HEK293 (cell line): ENCODE measurements around the gene NXPH4.

Experiments used
- CTCF ChIA-PET: fragments of 350-600 bp; formaldehyde crosslinking; extraction: SDS; loops from one replicate; lab custom pipeline; 2021; ENCODE audit warnings: antibody characterized with exemption; lab: Yijun Ruan, JAX
- POLR2A ChIA-PET: fragments of 300-600 bp; formaldehyde crosslinking; extraction: SDS; loops from one replicate; lab custom pipeline; 2020; ENCODE audit warnings: antibody characterized with exemption, inconsistent platforms; lab: Yijun Ruan, JAX
- H3K27ac ChIP-seq: fragments of 200-500 bp; sonication (Bioruptor generic); 2 replicates; pipeline ENCODE4 v1.5.1; 2014; ENCODE audit warnings: low read depth, low read length, control low read depth, inconsistent platforms; ENCODE audit errors: extremely low read depth
- H3K36me3 ChIP-seq, 2 experiments: fragments of 200-500 bp in 1 of 2; sonication (Bioruptor generic) in 1 of 2; 1 replicate in 1 of 2; 2 replicates in 1 of 2; pipeline ENCODE4 v1.5.1; 2014 to 2017; ENCODE audit warnings: inconsistent platforms in 2 of 2, low read length in 2 of 2; ENCODE audit not compliant: control insufficient read depth in 2 of 2, insufficient read depth in 1 of 2
- H3K4me1 ChIP-seq: fragments of 200-500 bp; sonication (Bioruptor generic); 2 replicates; pipeline ENCODE4 v1.5.1; 2014; ENCODE audit warnings: mild to moderate bottlenecking, low read length, inconsistent platforms; ENCODE audit not compliant: control insufficient read depth, insufficient read depth
- H3K4me3 ChIP-seq: 2 replicates; pipeline ENCODE4 v1.5.1; 2011; ENCODE audit warnings: low read depth, mild to moderate bottlenecking, control low read depth, low read length, moderate library complexity
- H3K9me3 ChIP-seq: fragments of 200-500 bp; sonication (Bioruptor generic); 2 replicates; pipeline ENCODE4 v1.5.1; 2014; ENCODE audit warnings: low read depth, low read length, inconsistent platforms; ENCODE audit not compliant: control insufficient read depth, insufficient read depth
- BCL11B ChIP-seq: fragments of 450-650 bp; formaldehyde crosslinking; IDR thresholded peaks from 2 replicates; pipeline ENCODE4 v1.5.1; 2016; ENCODE audit warnings: low read depth, missing biosample characterization, missing genetic modification characterization
- GFI1B ChIP-seq: fragments of 450-650 bp; formaldehyde crosslinking; IDR thresholded peaks from 2 replicates; pipeline ENCODE4 v1.5.1; 2016; ENCODE audit warnings: missing biosample characterization, missing genetic modification characterization
- HIC1 ChIP-seq: fragments of 450-650 bp; formaldehyde crosslinking; IDR thresholded peaks from 2 replicates; pipeline ENCODE4 v1.5.1; 2016; ENCODE audit warnings: missing biosample characterization, missing genetic modification characterization
- PBX3 ChIP-seq: sonication (generic); formaldehyde crosslinking; IDR thresholded peaks from 2 replicates; pipeline ENCODE4 v1.8.1; 2022; ENCODE audit warnings: mild to moderate bottlenecking, moderate library complexity, missing genetic modification reagents
- PRDM1 ChIP-seq: fragments of 450-650 bp; formaldehyde crosslinking; IDR thresholded peaks from 2 replicates; pipeline ENCODE4; 2016; ENCODE audit warnings: missing biosample characterization, missing genetic modification characterization
- SP2 ChIP-seq: fragments of 450-650 bp; formaldehyde crosslinking; IDR thresholded peaks from 2 replicates; pipeline ENCODE4 v1.5.1; 2016; ENCODE audit warnings: missing biosample characterization, missing genetic modification characterization
- ZFP69B ChIP-seq: fragments of 450-650 bp; formaldehyde crosslinking; IDR thresholded peaks from 2 replicates; pipeline ENCODE4 v1.5.1; 2016; ENCODE audit warnings: missing biosample characterization, missing genetic modification characterization
- ZNF121 ChIP-seq: fragments of 450-650 bp; formaldehyde crosslinking; IDR thresholded peaks from 2 replicates; pipeline ENCODE4 v1.5.1; 2016; ENCODE audit warnings: missing biosample characterization, missing genetic modification characterization
- ZNF148 ChIP-seq: fragments of 450-650 bp; formaldehyde crosslinking; IDR thresholded peaks from 2 replicates; pipeline ENCODE4 v1.5.0; 2017; ENCODE audit warnings: missing biosample characterization, missing genetic modification characterization, borderline replicate concordance
- ZNF157 ChIP-seq: fragments of 450-650 bp; formaldehyde crosslinking; IDR thresholded peaks from 2 replicates; pipeline ENCODE4 v1.5.1; 2016; ENCODE audit warnings: missing biosample characterization, missing genetic modification characterization
- ZNF221 ChIP-seq: fragments of 450-650 bp; formaldehyde crosslinking; IDR thresholded peaks from 2 replicates; pipeline ENCODE4 v1.5.1; 2017; ENCODE audit warnings: missing biosample characterization, missing genetic modification characterization, borderline replicate concordance
- ZNF26 ChIP-seq: fragments of 450-650 bp; formaldehyde crosslinking; IDR thresholded peaks from 2 replicates; pipeline ENCODE4 v1.5.1; 2016; ENCODE audit warnings: missing biosample characterization, missing genetic modification characterization
- ZNF280D ChIP-seq: fragments of 450-650 bp; formaldehyde crosslinking; IDR thresholded peaks from 2 replicates; pipeline ENCODE4 v1.5.1; 2016; ENCODE audit warnings: missing biosample characterization, missing genetic modification characterization
- ZNF514 ChIP-seq: fragments of 450-650 bp; formaldehyde crosslinking; IDR thresholded peaks from 2 replicates; pipeline ENCODE4 v1.5.1; 2016; ENCODE audit warnings: missing biosample characterization, missing genetic modification characterization
- ZNF544 ChIP-seq: fragments of 450-650 bp; formaldehyde crosslinking; IDR thresholded peaks from 2 replicates; pipeline ENCODE4 v1.5.0; 2017; ENCODE audit warnings: missing biosample characterization, missing genetic modification characterization
- ZNF558 ChIP-seq: fragments of 450-650 bp; formaldehyde crosslinking; IDR thresholded peaks from 2 replicates; pipeline ENCODE4 v1.5.1; 2016; ENCODE audit warnings: missing biosample characterization, missing genetic modification characterization
- ZNF571 ChIP-seq: fragments of 450-650 bp; formaldehyde crosslinking; IDR thresholded peaks from 2 replicates; pipeline ENCODE4 v1.5.0; 2017; ENCODE audit warnings: missing biosample characterization, missing genetic modification characterization
- ZNF639 ChIP-seq: fragments of 450-650 bp; formaldehyde crosslinking; IDR thresholded peaks from 2 replicates; pipeline ENCODE4 v1.5.1; 2016; ENCODE audit warnings: missing biosample characterization, missing genetic modification characterization
- ZNF660 ChIP-seq: fragments of 450-650 bp; IDR thresholded peaks from 2 replicates; pipeline ENCODE4 v1.5.1; 2018; ENCODE audit warnings: missing biosample characterization, mild to moderate bottlenecking, missing genetic modification characterization
- ZNF768 ChIP-seq: fragments of 450-650 bp; formaldehyde crosslinking; IDR thresholded peaks from 2 replicates; pipeline ENCODE4 v1.5.1; 2018; ENCODE audit warnings: missing biosample characterization, mild to moderate bottlenecking, missing genetic modification characterization
- ZNF777 ChIP-seq: fragments of 450-650 bp; formaldehyde crosslinking; IDR thresholded peaks from 2 replicates; pipeline ENCODE4 v1.5.1; 2017; ENCODE audit warnings: missing biosample characterization, missing genetic modification characterization, borderline replicate concordance

Gene NXPH4

GRCh38 chr12:57203791-57204190 lies 12.8 kb upstream of the NXPH4 start:
- TF ChIP-seq ZNF221 (tag by site-specific recombination) (no peak), ZNF660 (no peak), PBX3 (no peak), HIC1 (no peak), ZNF639 (tag by site-specific recombination) (no peak), ZNF514 (no peak), ZNF121 (no peak), ZNF157 (tag by site-specific recombination) (no peak), SP2 (tag by site-specific recombination) (no peak), ZNF148 (no peak), ZNF280D (tag by site-specific recombination) (no peak), ZNF777 (tag by site-specific recombination) (no peak), ZNF544 (tag by site-specific recombination) (no peak), ZNF571 (no peak), ZNF558 (tag by site-specific recombination) (no peak), ZFP69B (tag by site-specific recombination) (no peak)
- POLR2A ChIA-PET = no interaction called here
- no peak overlapping the region for H3K27ac ChIP-seq
- H3K9me3 ChIP-seq = no peaks in the 10 kb centered on the region
- CTCF ChIA-PET = interaction anchor here (0.6 kb wide), 1 partner anchor 11 kb away, joined by 4 read pairs; no protein-coding TSS in a partner anchor
- no peak overlapping the region for H3K4me3 ChIP-seq
- no peaks in the 10 kb centered on the region for H3K4me1 ChIP-seq
- H3K36me3 ChIP-seq = peaks cover 0 to 92% of the 10 kb centered on the region in 2 experiments; a peak in 1 of 3 replicates

- TF ChIP-seq ZNF768 (tag by site-specific recombination) (no peak), BCL11B (tag by site-specific recombination) (no peak), ZNF26 (tag by site-specific recombination) (no peak), HIC1 (no peak), GFI1B (no peak), PRDM1 (tag by site-specific recombination) (no peak)
- TF ChIP-seq, all 188 proteins: peak for 0
- CTCF ChIA-PET = no interaction called here
- POLR2A ChIA-PET = no interaction called here
- Histone ChIP-seq H3K9me3 (no peaks in the 10 kb centered on the region), H3K27ac (no peak overlapping the region), H3K4me3 (no peak overlapping the region), H3K4me1 (no peaks in the 10 kb centered on the region), H3K36me3 (peaks cover 0 to 92% of the 10 kb centered on the region in 2 experiments; a peak in 1 of 3 replicates)
Observed at GRCh38 chr12:57204454-57204853, 12.1 kb upstream of the NXPH4 start.
